Central memory CD8-positive, alpha-beta T cell (primary cell): ENCODE data around the gene PCDH9.

Source experiments
- ATAC-seq: fragments of 150-1000 bp; cut with Tn5 transposase; replicated peaks from 2 replicates; pipeline ENCODE4 v1.10.0; 2022; ENCODE audit warnings: mild to moderate bottlenecking, moderate FRiP score, moderate number of reproducible peaks; ENCODE audit not compliant: poor library complexity, severe bottlenecking; ENCODE audit errors: extremely low read depth
- DNase-seq, 2 donors: peaks; one replicate each; pipeline ENCODE4 v3.0.0; 2021; ENCODE audit warnings: low spot score in 2 of 2
- H3K27ac Mint-ChIP-seq: one replicate; pipeline ENCODE4 v1.8.0; 2022; ENCODE audit warnings: low read depth, mild to moderate bottlenecking, moderate library complexity, mixed read lengths
- H3K27me3 Mint-ChIP-seq: one replicate; pipeline ENCODE4 v1.8.0; 2022; ENCODE audit warnings: mixed read lengths
- H3K36me3 Mint-ChIP-seq: one replicate; pipeline ENCODE4 v1.8.0; 2022; ENCODE audit warnings: mild to moderate bottlenecking, moderate library complexity, mixed read lengths; ENCODE audit not compliant: insufficient read depth
- H3K4me1 Mint-ChIP-seq: one replicate; pipeline ENCODE4 v1.8.0; 2022; ENCODE audit warnings: mixed read lengths
- H3K4me3 Mint-ChIP-seq: one replicate; pipeline ENCODE4 v1.8.0; 2022; ENCODE audit warnings: mild to moderate bottlenecking, moderate library complexity, mixed read lengths
- H3K9me3 Mint-ChIP-seq: one replicate; pipeline ENCODE4 v1.8.0; 2022; ENCODE audit warnings: mixed read lengths

Gene PCDH9

DNA sequence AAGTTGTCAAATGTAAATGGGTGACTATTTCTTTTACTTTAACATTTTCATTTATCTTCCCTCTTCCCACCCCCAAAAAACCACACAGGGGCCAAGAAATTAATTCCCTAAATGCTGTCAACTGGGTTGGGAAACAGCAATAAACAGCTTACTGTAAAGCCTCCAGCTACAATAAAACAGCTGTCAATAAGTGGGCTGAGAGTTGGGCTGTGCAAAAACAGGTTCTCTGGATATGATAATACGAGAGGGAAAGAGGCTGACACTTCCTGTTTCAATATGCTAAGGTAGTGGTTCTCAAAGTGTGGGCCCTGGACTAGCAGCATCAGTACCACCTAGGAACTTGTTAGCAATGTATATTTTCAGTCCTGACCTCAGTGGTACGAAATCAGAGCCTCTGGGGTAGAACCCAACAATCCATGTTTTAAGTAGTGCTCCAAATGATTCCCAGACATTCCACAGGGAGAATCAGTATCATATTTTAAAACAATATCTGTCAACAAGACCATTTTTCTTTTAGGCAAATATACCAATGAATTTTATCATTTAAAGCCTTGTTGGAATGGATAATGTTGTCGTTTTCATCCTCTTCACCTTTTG lies 8.4 kb downstream of the PCDH9 start:
- ATAC-seq (no peak), DNase-seq (no peak)
- Mint-ChIP-seq H3K36me3 (no peaks in the 10 kb centered on the region), H3K4me1 (no peaks in the 10 kb centered on the region), H3K27ac (no peak overlapping the region), H3K9me3 (no peaks in the 10 kb centered on the region), H3K4me3 (no peak overlapping the region), H3K27me3 (no peaks in the 10 kb centered on the region)

GRCh38 chr13:67219113-67219512 lies 11.0 kb downstream of the PCDH9 start:
- no peaks in the 10 kb centered on the region for H3K9me3 Mint-ChIP-seq
- no peaks in the 10 kb centered on the region for H3K4me1 Mint-ChIP-seq
- DNase-seq (no peak), ATAC-seq (no peak)
- H3K27ac Mint-ChIP-seq = no peak overlapping the region
- H3K36me3 Mint-ChIP-seq = no peaks in the 10 kb centered on the region
- no peaks in the 10 kb centered on the region for H3K27me3 Mint-ChIP-seq
- no peak overlapping the region for H3K4me3 Mint-ChIP-seq

DNA sequence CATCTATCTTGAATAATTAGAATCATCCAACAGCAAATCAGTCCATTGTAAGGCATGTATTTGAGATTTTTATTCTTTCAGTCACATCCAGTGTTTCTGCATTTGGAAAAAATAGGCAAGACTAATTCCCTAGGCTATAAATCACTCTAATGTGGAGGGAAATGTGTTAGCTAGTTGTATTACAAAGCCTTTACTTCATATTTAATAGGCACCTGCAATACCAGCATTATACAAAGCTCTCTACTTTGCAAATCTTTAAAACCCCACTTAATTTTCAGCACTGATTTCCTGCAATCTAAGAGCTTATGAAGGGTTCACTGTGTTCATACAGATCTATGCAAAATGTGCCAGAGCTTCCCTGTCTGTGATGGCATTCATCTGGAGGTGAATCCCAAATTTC lies 12.3 kb downstream of the PCDH9 start:
- H3K4me3 Mint-ChIP-seq = no peak overlapping the region
- ATAC-seq (no peak), DNase-seq (no peak)
- no peaks in the 10 kb centered on the region for H3K27me3 Mint-ChIP-seq
- H3K4me1 Mint-ChIP-seq = no peaks in the 10 kb centered on the region
- H3K9me3 Mint-ChIP-seq = no peaks in the 10 kb centered on the region
- H3K27ac Mint-ChIP-seq = no peak overlapping the region
- no peaks in the 10 kb centered on the region for H3K36me3 Mint-ChIP-seq

- no peak overlapping the region for H3K4me3 Mint-ChIP-seq
- no peaks in the 10 kb centered on the region for H3K4me1 Mint-ChIP-seq
- no peaks in the 10 kb centered on the region for H3K27me3 Mint-ChIP-seq
- DNase-seq (no peak), ATAC-seq (no peak)
- H3K36me3 Mint-ChIP-seq = no peaks in the 10 kb centered on the region
- H3K9me3 Mint-ChIP-seq = no peaks in the 10 kb centered on the region
- no peak overlapping the region for H3K27ac Mint-ChIP-seq
These were observed 13.3 kb downstream of the PCDH9 start for GRCh38 chr13:67216864-67217263.

DNA sequence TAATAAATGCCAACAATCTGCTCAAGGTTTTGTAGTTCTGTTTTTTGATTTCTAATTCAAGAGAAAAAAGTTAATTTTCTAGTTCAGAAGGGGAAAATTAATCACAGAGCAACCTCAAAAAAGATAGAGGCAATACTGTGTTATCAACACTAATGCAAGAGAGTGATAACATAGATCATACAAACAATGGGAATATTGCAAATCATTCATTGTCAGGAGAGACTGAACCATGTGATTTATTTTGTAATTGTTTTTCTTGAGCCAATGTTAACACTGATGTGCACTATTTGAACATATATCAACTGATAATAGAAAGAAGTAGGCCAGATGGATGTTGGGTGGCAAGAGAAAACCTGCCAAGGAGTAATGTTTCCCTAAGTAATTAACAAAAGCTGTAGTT lies 19.9 kb downstream of the PCDH9 start:
- Mint-ChIP-seq H3K9me3 (peaks cover 5% of the 10 kb centered on the region), H3K4me3 (no peak overlapping the region), H3K36me3 (no peaks in the 10 kb centered on the region), H3K27ac (no peak overlapping the region), H3K4me1 (no peaks in the 10 kb centered on the region), H3K27me3 (no peaks in the 10 kb centered on the region)
- ATAC-seq = no peak
- DNase-seq = no peak

DNA sequence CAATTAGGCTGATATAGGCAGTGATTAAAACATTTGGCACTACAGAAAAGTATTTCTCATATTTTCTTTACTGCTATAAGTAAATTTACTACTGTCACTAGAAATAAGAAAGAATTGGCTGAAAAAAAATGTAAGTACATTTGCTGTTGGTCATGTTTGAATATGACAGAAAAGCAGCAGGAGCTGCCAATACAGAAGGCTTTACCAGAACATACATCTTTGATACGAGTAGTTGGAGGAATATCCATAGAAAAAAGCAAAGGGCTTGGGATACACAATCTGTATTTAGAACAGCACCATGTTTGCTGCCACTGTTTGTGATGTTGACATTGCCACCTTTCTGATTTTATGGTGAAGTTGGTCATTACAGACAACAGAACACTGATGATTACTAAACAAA lies 21.6 kb downstream of the PCDH9 start:
- DNase-seq = no peak
- no peaks in the 10 kb centered on the region for H3K27me3 Mint-ChIP-seq

DNA sequence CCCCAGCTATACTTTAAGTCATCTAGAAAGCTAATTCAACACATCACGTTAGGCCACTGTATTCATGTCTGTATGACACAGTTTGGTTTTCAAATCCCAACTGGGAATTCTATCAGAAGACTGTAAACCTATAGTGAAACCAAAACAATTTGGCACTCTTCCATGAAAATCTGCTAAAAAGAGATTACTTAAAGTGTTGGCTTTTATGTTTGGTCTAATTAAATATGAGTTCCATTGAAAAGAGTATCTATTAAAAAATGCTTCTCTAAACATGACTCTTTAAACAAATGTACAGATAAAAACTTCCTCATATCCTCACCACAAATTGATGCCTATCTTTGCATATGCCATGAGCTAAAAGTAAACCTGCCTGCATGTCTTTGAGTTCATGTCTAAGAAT lies 25.4 kb downstream of the PCDH9 start:
- Mint-ChIP-seq H3K4me3 (no peak overlapping the region), H3K27me3 (no peaks in the 10 kb centered on the region), H3K36me3 (no peaks in the 10 kb centered on the region), H3K27ac (no peak overlapping the region), H3K9me3 (peaks cover 9% of the 10 kb centered on the region), H3K4me1 (no peaks in the 10 kb centered on the region)
- no peak for DNase-seq
- ATAC-seq = no peak

More for the DNA sequence above, 21.6 kb downstream of the PCDH9 start:
- Mint-ChIP-seq H3K36me3 (no peaks in the 10 kb centered on the region), H3K4me1 (no peaks in the 10 kb centered on the region), H3K4me3 (no peak overlapping the region), H3K27ac (no peak overlapping the region), H3K9me3 (peaks cover 5% of the 10 kb centered on the region)
- ATAC-seq = no peak

- Mint-ChIP-seq H3K9me3 (peaks cover 4% of the 10 kb centered on the region), H3K4me3 (no peak overlapping the region), H3K27me3 (no peaks in the 10 kb centered on the region), H3K36me3 (no peaks in the 10 kb centered on the region), H3K4me1 (no peaks in the 10 kb centered on the region), H3K27ac (no peak overlapping the region)
- DNase-seq = no peak
- no peak for ATAC-seq
These were observed 29.5 kb downstream of the PCDH9 start for GRCh38 chr13:67200605-67201004.

GRCh38 chr13:67200183-67200582 lies 30.0 kb downstream of the PCDH9 start:
- Mint-ChIP-seq H3K4me1 (no peaks in the 10 kb centered on the region), H3K9me3 (peaks cover 4% of the 10 kb centered on the region), H3K36me3 (no peaks in the 10 kb centered on the region), H3K4me3 (no peak overlapping the region), H3K27ac (no peak overlapping the region), H3K27me3 (no peaks in the 10 kb centered on the region)
- DNase-seq = no peak
- ATAC-seq = no peak

- H3K27me3 Mint-ChIP-seq = no peaks in the 10 kb centered on the region
- H3K4me3 Mint-ChIP-seq = no peak overlapping the region
- no peak for DNase-seq
- H3K36me3 Mint-ChIP-seq = no peaks in the 10 kb centered on the region
- H3K4me1 Mint-ChIP-seq = no peaks in the 10 kb centered on the region
- no peak for ATAC-seq
- peaks cover 4% of the 10 kb centered on the region for H3K9me3 Mint-ChIP-seq
- H3K27ac Mint-ChIP-seq = no peak overlapping the region
These were observed 32.4 kb downstream of the PCDH9 start for GRCh38 chr13:67197704-67198103.

GRCh38 chr13:67193979-67194378 lies 36.2 kb downstream of the PCDH9 start:
- H3K9me3 Mint-ChIP-seq = no peaks in the 10 kb centered on the region
- DNase-seq (no peak), ATAC-seq (no peak)
- no peak overlapping the region for H3K27ac Mint-ChIP-seq
- no peaks in the 10 kb centered on the region for H3K36me3 Mint-ChIP-seq
- H3K4me1 Mint-ChIP-seq = no peaks in the 10 kb centered on the region
- no peak overlapping the region for H3K4me3 Mint-ChIP-seq
- no peaks in the 10 kb centered on the region for H3K27me3 Mint-ChIP-seq

GRCh38 chr13:67192751-67193150 lies 37.4 kb downstream of the PCDH9 start:
- Mint-ChIP-seq H3K4me3 (no peak overlapping the region), H3K27me3 (no peaks in the 10 kb centered on the region), H3K9me3 (no peaks in the 10 kb centered on the region), H3K36me3 (no peaks in the 10 kb centered on the region), H3K27ac (no peak overlapping the region), H3K4me1 (no peaks in the 10 kb centered on the region)
- DNase-seq (no peak), ATAC-seq (no peak)

DNA sequence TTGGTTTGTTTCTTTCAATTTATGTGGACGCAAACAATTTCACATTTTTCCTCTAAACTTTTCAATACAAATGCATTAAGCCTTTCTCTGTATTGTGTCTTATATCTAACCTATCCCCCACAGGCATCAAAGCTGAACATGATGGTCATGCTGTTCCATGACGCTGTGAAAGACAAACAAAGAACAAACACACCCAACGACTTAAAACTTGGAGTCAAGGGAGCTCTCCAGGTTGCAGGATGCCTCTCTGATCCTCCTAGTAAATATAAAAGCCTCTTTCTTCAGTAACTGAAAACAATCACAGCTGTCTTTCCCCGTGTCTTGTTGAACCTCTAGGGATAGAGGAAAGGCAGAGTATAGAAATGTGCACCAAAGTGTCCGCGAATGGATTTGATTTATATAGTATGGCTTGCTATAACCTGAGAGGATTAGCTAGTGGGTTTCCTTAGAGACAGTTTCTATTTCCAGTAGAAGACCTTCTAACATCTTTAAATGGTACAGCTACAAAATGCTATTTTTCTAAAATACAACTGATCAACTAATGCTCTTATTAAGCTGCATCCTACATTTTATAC lies 43.1 kb downstream of the PCDH9 start:
- DNase-seq = no peak

More for the DNA sequence above, 43.1 kb downstream of the PCDH9 start:
- Mint-ChIP-seq H3K9me3 (peaks cover under 1% of the 10 kb centered on the region), H3K4me3 (no peak overlapping the region), H3K27ac (no peak overlapping the region), H3K4me1 (no peaks in the 10 kb centered on the region), H3K36me3 (no peaks in the 10 kb centered on the region), H3K27me3 (no peaks in the 10 kb centered on the region)
- ATAC-seq = no peak
